HG03354 (cell line): Measurements from ENCODE around the gene SERTAD4.

Experiments used
- ATAC-seq: cut with Tn5 transposase; IDR thresholded peaks from one replicate; pipeline ENCODE4 v1.9.1; 2021; ENCODE audit warnings: mild to moderate bottlenecking; ENCODE audit not compliant: unreplicated experiment, poor library complexity, severe bottlenecking

The SERTAD4 gene

GRCh38 chr1:210231846-210232510 lies 618 bp upstream of the SERTAD4 start:
- no peak for ATAC-seq

GRCh38 chr1:210233216-210233494 lies 559 bp downstream of the SERTAD4 start:
- no peak for ATAC-seq

GRCh38 chr1:210233495-210234328 lies 1.1 kb downstream of the SERTAD4 start:
- no peak for ATAC-seq

- ATAC-seq = no peak
These were observed 1.7 kb downstream of the SERTAD4 start for GRCh38 chr1:210234329-210234757.

GRCh38 chr1:210235363-210236053 lies 2.9 kb downstream of the SERTAD4 start:
- ATAC-seq = no peak

GRCh38 chr1:210236386-210236839 lies 3.8 kb downstream of the SERTAD4 start:
- ATAC-seq = no peak

- no peak for ATAC-seq
These were observed 4.3 kb downstream of the SERTAD4 start for GRCh38 chr1:210236840-210237409.

- no peak for ATAC-seq
These were observed 4.9 kb downstream of the SERTAD4 start for GRCh38 chr1:210237479-210237878.

- no peak for ATAC-seq
These were observed 5.4 kb downstream of the SERTAD4 start for GRCh38 chr1:210237981-210238380.

- ATAC-seq = no peak
These were observed 6.9 kb downstream of the SERTAD4 start for GRCh38 chr1:210239349-210240111.

GRCh38 chr1:210241121-210241520 lies 8.5 kb downstream of the SERTAD4 start:
- no peak for ATAC-seq

GRCh38 chr1:210244746-210245367 lies 12.3 kb downstream of the SERTAD4 start:
- ATAC-seq = no peak

GRCh38 chr1:210246447-210246846 lies 13.9 kb downstream of the SERTAD4 start:
- peak; percentile 66 for ATAC-seq

GRCh38 chr1:210248341-210248740 lies 15.7 kb downstream of the SERTAD4 start:
- ATAC-seq = no peak

- ATAC-seq = peak; percentile 3
These were observed 18.0 kb downstream of the SERTAD4 start for GRCh38 chr1:210250665-210250997.

GRCh38 chr1:210250998-210251679 lies 18.5 kb downstream of the SERTAD4 start:
- ATAC-seq = peak; percentile 40

- peak; percentile 22 for ATAC-seq
These were observed 19.3 kb downstream of the SERTAD4 start for GRCh38 chr1:210251680-210252490.

- ATAC-seq = no peak
These were observed 20.0 kb downstream of the SERTAD4 start for GRCh38 chr1:210252621-210253051.
